Measurements from ENCODE around the gene ECHDC3.

ECHDC3 gene

GRCh38 chr10:11796474-11796873, 54.3 kb downstream of the ECHDC3 start:
- in situ Hi-C loops (cut with MboI; ENCODE audit: low pct_unique_long_range_greater_than_20kb, low sequenced_read_pairs, unreplicated experiment): no loop called here
- no peak for DNase-seq (ENCODE audit: low spot score)
- no peak for TF ChIP-seq CTCF (IDR thresholded peaks at IDR 0.05; ENCODE audit: extremely low read depth, insufficient read depth, missing control alignments)

DNA sequence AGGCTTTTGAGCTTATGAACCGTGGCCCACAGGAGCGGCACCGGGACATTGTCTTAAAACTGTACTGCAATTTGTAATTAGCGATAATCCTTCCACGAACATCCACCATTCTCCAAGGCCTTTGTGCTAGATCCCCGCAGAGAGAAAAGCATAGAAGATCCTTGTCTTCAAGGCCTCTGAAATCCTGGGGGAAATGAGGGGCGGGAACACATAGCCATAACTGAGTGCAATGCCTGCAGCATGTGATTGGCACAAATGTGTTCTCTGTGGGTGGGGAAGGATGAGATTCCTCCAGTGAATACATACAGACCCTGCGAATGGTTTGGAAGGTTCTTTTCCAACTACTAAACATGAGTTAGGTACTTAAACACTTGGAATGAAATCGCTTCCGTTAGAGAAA, 55.1 kb downstream of the ECHDC3 start:
- TF ChIP-seq CTCF (IDR thresholded peaks at IDR 0.05; ENCODE audit: extremely low read depth, insufficient read depth, missing control alignments): no peak
- no peak for DNase-seq (ENCODE audit: low spot score)
- in situ Hi-C loops (cut with MboI; ENCODE audit: low pct_unique_long_range_greater_than_20kb, low sequenced_read_pairs, unreplicated experiment): no loop called here

- in situ Hi-C loops (cut with MboI; ENCODE audit: low pct_unique_long_range_greater_than_20kb, low sequenced_read_pairs, unreplicated experiment): no loop called here
- no peak for TF ChIP-seq CTCF (IDR thresholded peaks at IDR 0.05; ENCODE audit: extremely low read depth, insufficient read depth, missing control alignments)
- no peak for DNase-seq (ENCODE audit: low spot score)
Measured at GRCh38 chr10:11797847-11798633, 55.9 kb downstream of the ECHDC3 start.

DNA sequence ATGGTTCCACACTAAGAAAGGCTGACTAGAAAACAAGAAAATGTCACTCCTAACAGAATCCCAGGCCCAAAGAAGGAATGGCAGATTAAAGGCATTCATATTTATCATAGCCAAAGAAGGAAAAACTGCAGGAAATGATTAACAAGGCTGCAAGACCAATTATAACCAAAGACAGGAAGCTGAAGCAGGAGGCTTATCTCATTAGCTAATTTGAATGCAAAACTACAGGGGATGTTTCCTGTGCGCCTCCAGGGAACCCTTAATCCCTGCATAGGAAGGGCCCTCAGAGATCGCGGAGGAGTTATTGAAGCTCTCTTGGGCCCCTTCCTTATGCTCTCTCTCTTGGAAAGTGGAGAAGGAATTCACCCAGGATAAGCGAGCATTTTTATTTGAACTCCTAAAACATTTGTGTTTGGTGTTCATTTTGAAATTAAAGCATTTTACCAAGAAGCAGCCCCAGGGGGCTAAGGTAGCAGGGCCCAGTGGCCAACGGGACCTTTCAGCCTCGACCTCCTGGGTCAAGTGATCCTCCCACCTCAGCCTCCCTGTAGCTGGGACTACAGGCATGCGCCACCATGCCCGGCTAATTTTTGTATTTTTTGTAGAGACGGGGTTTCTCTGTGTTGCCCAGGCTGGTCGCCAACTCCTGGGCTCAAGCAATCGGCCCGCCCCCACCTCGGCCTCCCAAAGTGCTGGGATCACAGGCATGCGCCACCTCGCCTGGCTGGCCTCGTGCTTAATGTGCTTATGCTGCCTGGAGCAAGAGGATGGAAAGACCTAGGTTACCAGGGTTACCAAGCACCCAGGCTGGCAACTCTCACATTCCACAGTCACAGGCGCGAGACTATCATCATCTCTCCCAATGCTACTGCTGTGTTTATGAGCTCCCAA, 56.9 kb downstream of the ECHDC3 start:
- in situ Hi-C loops (cut with MboI; ENCODE audit: low pct_unique_long_range_greater_than_20kb, low sequenced_read_pairs, unreplicated experiment): no loop called here
- DNase-seq (ENCODE audit: low spot score): no peak
- TF ChIP-seq CTCF (IDR thresholded peaks at IDR 0.05; ENCODE audit: extremely low read depth, insufficient read depth, missing control alignments): no peak

GRCh38 chr10:11799736-11800080, 57.5 kb downstream of the ECHDC3 start:
- in situ Hi-C loops (cut with MboI; ENCODE audit: low pct_unique_long_range_greater_than_20kb, low sequenced_read_pairs, unreplicated experiment): no loop called here
- DNase-seq (ENCODE audit: low spot score): no peak
- no peak for TF ChIP-seq CTCF (IDR thresholded peaks at IDR 0.05; ENCODE audit: extremely low read depth, insufficient read depth, missing control alignments)

GRCh38 chr10:11804336-11804735, 62.2 kb downstream of the ECHDC3 start:
- no peak for TF ChIP-seq CTCF (IDR thresholded peaks at IDR 0.05; ENCODE audit: extremely low read depth, insufficient read depth, missing control alignments)
- in situ Hi-C loops (cut with MboI; ENCODE audit: low pct_unique_long_range_greater_than_20kb, low sequenced_read_pairs, unreplicated experiment): no loop called here
- no peak for DNase-seq (ENCODE audit: low spot score)

Measured in GM13977 (cell line).